ENCODE data around the gene MCRIP1.
A peak's percentile ranks its signal among the peaks of the same experiment; 100 is the strongest.

Gene MCRIP1

DNA sequence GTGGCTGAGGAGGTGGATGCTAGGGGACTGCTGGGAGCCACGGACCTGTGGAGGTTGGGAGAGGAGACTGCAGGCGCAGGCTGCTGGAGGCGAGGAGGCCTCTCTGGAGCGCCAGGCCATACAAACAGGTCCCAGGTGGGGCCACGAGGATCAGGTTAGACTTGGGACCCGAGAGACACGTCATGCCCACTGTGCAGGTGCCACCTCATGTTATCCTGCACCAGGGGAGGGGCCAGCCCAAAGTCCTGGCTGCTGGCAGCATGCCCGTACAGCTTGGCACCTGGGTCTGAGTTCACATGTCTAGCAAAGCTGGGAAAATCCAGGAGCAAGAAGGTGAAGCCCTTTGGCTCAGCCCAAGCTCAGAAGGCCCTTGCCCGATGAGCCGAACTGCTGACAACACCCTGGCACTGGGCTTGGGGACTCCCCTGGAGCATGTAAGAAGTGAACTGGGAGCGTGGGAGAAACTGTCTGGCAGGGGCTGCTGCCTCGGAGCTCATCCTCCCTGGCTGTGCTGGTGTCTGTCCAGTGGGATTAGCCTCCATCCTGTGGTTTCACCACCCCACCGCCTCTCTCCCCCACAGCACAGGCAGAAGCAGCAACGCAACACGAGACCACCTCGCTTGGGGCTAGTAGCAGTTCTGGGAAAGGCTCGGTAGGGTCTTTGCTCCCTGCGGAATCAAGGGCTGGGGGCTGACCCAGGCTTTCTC is 32.8 kb upstream of the MCRIP1 start:
- peak overlapping the region; percentile 93 for H3K27ac ChIP-seq (replicated peaks)
- TF ChIP-seq, protein P1, sequence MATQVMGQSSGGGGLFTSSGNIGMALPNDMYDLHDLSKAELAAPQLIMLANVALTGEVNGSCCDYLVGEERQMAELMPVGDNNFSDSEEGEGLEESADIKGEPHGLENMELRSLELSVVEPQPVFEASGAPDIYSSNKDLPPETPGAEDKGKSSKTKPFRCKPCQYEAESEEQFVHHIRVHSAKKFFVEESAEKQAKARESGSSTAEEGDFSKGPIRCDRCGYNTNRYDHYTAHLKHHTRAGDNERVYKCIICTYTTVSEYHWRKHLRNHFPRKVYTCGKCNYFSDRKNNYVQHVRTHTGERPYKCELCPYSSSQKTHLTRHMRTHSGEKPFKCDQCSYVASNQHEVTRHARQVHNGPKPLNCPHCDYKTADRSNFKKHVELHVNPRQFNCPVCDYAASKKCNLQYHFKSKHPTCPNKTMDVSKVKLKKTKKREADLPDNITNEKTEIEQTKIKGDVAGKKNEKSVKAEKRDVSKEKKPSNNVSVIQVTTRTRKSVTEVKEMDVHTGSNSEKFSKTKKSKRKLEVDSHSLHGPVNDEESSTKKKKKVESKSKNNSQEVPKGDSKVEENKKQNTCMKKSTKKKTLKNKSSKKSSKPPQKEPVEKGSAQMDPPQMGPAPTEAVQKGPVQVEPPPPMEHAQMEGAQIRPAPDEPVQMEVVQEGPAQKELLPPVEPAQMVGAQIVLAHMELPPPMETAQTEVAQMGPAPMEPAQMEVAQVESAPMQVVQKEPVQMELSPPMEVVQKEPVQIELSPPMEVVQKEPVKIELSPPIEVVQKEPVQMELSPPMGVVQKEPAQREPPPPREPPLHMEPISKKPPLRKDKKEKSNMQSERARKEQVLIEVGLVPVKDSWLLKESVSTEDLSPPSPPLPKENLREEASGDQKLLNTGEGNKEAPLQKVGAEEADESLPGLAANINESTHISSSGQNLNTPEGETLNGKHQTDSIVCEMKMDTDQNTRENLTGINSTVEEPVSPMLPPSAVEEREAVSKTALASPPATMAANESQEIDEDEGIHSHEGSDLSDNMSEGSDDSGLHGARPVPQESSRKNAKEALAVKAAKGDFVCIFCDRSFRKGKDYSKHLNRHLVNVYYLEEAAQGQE (IDR thresholded peaks at IDR 0.05; ENCODE audit: insufficient replicate concordance, low read depth): no peak
- TF ChIP-seq, protein P2, sequence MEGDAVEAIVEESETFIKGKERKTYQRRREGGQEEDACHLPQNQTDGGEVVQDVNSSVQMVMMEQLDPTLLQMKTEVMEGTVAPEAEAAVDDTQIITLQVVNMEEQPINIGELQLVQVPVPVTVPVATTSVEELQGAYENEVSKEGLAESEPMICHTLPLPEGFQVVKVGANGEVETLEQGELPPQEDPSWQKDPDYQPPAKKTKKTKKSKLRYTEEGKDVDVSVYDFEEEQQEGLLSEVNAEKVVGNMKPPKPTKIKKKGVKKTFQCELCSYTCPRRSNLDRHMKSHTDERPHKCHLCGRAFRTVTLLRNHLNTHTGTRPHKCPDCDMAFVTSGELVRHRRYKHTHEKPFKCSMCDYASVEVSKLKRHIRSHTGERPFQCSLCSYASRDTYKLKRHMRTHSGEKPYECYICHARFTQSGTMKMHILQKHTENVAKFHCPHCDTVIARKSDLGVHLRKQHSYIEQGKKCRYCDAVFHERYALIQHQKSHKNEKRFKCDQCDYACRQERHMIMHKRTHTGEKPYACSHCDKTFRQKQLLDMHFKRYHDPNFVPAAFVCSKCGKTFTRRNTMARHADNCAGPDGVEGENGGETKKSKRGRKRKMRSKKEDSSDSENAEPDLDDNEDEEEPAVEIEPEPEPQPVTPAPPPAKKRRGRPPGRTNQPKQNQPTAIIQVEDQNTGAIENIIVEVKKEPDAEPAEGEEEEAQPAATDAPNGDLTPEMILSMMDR (IDR thresholded peaks at IDR 0.05; ENCODE audit: insufficient read depth, low read length): no peak
- peak; percentile 52 for TF ChIP-seq POLR2AphosphoS5 (IDR thresholded peaks at IDR 0.05; ENCODE audit: low read depth)
- DNase-seq (ENCODE audit: low read depth in 1 of 2, low spot score in 1 of 2): no peak

DNA sequence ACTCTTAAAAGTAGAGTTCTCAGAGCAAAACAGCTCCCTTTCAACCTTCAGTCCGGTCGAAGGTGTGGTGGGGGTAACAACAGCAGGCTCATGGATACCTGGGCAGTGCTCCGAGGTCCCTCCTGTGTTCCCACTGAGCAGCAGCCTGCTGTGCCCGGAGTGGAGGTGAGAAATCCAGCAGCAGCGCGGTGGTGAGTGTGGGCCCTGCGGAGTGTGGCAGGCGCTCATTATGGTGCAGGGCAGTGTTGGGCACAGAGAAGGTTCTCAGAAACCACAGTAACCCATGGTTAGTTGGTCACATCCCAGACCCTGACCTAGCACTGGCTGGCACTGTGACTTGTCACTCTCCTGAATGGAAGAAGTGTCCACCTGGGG is 32.3 kb upstream of the MCRIP1 start:
- Histone ChIP-seq H3K27ac (replicated peaks) (peak overlapping the region; percentile 93), H3K27me3 (ENCODE audit: insufficient read depth, poor library complexity, severe bottlenecking) (no peaks in the 10 kb centered on the region), H3K4me3 (replicated peaks; ENCODE audit: insufficient read depth, low read length) (no peak overlapping the region)
- DNase-seq (ENCODE audit: low read depth in 1 of 2, low spot score in 1 of 2): no peak
- no peak for TF ChIP-seq SPI1 (IDR thresholded peaks at IDR 0.05; ENCODE audit: borderline replicate concordance, low read depth)
- no peak for TF ChIP-seq GABPA (IDR thresholded peaks at IDR 0.05; ENCODE audit: low read depth)
- no peak for TF ChIP-seq POLR2AphosphoS5 (IDR thresholded peaks at IDR 0.05; ENCODE audit: low read depth)
- TF ChIP-seq, protein P1 (IDR thresholded peaks at IDR 0.05; ENCODE audit: insufficient replicate concordance, low read depth): no peak
- TF ChIP-seq, protein P2 (IDR thresholded peaks at IDR 0.05; ENCODE audit: insufficient read depth, low read length): no peak

More for the DNA sequence above, 32.8 kb upstream of the MCRIP1 start:
- Histone ChIP-seq H3K27me3 (ENCODE audit: insufficient read depth, poor library complexity, severe bottlenecking) (no peaks in the 10 kb centered on the region), H3K4me3 (replicated peaks; ENCODE audit: insufficient read depth, low read length) (no peak overlapping the region)

DNA sequence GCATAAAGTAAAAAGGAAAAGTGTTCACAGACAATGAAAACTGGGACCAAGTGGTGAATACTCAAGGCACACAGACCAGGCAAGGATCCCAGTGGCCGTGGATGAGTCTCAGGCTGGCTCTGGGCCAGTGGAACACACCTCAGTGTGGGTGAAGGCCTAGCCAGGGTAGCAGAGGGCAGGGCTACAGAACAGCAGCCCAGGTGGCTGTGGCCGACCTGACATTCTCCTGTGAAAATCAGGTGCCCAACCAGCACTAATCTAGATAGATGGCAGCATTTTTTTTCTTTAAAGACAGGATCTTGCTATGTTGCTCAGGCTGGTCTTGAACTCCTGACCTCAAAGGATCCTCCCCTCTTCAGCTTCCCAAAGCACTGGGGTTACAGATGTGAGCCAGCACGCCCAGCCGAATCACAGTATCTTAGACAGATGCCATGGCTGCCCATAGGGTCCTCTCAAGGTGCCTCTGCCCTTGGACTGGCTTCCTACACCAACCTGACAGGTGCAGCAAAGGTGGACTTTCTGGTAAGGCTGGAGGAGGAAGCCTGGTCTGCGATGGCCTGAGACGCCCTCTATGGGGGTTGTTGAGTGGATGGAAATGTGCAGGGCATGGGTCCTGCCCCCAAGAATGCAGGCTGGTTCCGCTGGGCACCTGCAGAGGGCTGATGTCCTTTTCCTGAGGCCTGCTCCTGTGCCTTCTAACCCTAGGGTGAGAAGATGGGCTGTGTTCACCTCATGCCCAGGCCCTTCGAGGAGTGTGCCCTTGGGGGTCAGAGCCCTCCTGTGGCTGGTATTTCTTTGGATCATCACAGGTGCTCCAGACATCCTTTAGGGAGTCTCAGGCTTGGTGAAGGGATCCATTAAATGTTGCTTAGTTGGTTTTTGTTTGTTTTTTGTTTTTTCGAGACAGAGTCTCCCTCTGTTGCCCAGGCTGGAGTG is 31.0 kb upstream of the MCRIP1 start:
- Histone ChIP-seq H3K27me3 (ENCODE audit: insufficient read depth, poor library complexity, severe bottlenecking) (no peaks in the 10 kb centered on the region), H3K4me3 (replicated peaks; ENCODE audit: insufficient read depth, low read length) (no peak overlapping the region), H3K27ac (replicated peaks) (peak overlapping the region; percentile 96)
- no peak for TF ChIP-seq SPI1 (IDR thresholded peaks at IDR 0.05; ENCODE audit: borderline replicate concordance, low read depth)
- TF ChIP-seq, protein P2 (IDR thresholded peaks at IDR 0.05; ENCODE audit: insufficient read depth, low read length): no peak
- TF ChIP-seq, protein P1 (IDR thresholded peaks at IDR 0.05; ENCODE audit: insufficient replicate concordance, low read depth): no peak
- TF ChIP-seq POLR2AphosphoS5 (IDR thresholded peaks at IDR 0.05; ENCODE audit: low read depth): no peak; the same call in 1 of the 2 replicates
- TF ChIP-seq GABPA (IDR thresholded peaks at IDR 0.05; ENCODE audit: low read depth): no peak
- DNase-seq (ENCODE audit: low read depth in 1 of 2, low spot score in 1 of 2): no peak
